HEK293 (cell line): ENCODE measurements around the gene LEUTX.

Source experiments
- ATF2 ChIP-seq: fragments of 450-650 bp; formaldehyde crosslinking; IDR thresholded peaks from 2 replicates; pipeline ENCODE4 v1.5.1; 2016; ENCODE audit warnings: missing biosample characterization, missing genetic modification characterization, low read depth
- CTCF ChIP-seq: fragments of 450-650 bp; formaldehyde crosslinking; IDR thresholded peaks from 2 replicates; pipeline ENCODE4 v1.5.1; 2016; ENCODE audit warnings: missing biosample characterization, missing genetic modification characterization
- GLI4 ChIP-seq: fragments of 450-650 bp; formaldehyde crosslinking; IDR thresholded peaks from 2 replicates; pipeline ENCODE4 v1.5.1; 2016; ENCODE audit warnings: missing biosample characterization, missing genetic modification characterization
- OSR2 ChIP-seq: fragments of 450-650 bp; formaldehyde crosslinking; IDR thresholded peaks from 2 replicates; pipeline ENCODE4 v1.5.1; 2016; ENCODE audit warnings: missing biosample characterization, missing genetic modification characterization
- PATZ1 ChIP-seq: fragments of 450-650 bp; formaldehyde crosslinking; IDR thresholded peaks from 2 replicates; pipeline ENCODE4 v1.5.1; 2016; ENCODE audit warnings: missing biosample characterization, missing genetic modification characterization
- ZNF221 ChIP-seq: fragments of 450-650 bp; formaldehyde crosslinking; IDR thresholded peaks from 2 replicates; pipeline ENCODE4 v1.5.1; 2017; ENCODE audit warnings: missing biosample characterization, missing genetic modification characterization, borderline replicate concordance
- ZNF24 ChIP-seq: fragments of 450-650 bp; formaldehyde crosslinking; IDR thresholded peaks from 2 replicates; pipeline ENCODE4 v1.5.1; 2016; ENCODE audit warnings: missing biosample characterization, missing genetic modification characterization
- ZNF274 ChIP-seq, 2 experiments: fragments of 200-500 bp in 1 of 2; fragments of 450-650 bp in 1 of 2; sonication (Bioruptor generic) in 1 of 2; formaldehyde crosslinking in 1 of 2; IDR thresholded peaks; 2 replicates each; pipeline versions ENCODE4 v1.5.1 to v1.6.1; 2014 to 2016; ENCODE audit warnings: borderline replicate concordance in 1 of 2, inconsistent platforms in 1 of 2, low read length in 1 of 2, missing biosample characterization in 1 of 2, missing genetic modification characterization in 1 of 2
- ZNF311 ChIP-seq: fragments of 450-650 bp; formaldehyde crosslinking; IDR thresholded peaks from 2 replicates; pipeline ENCODE4 v1.5.1; 2017; ENCODE audit warnings: missing biosample characterization, missing genetic modification characterization, borderline replicate concordance

GRCh38 chr19:39814595-39814994 is 35.9 kb downstream of the LEUTX start:
- TF ChIP-seq ZNF24 (tag by site-specific recombination) (no peak), PATZ1 (tag by site-specific recombination) (no peak), ZNF221 (tag by site-specific recombination) (no peak), ZNF311 (tag by site-specific recombination) (no peak), CTCF (no peak), GLI4 (tag by site-specific recombination) (no peak), OSR2 (no peak), ZNF274 (IDR thresholded peaks at IDR 0.05; ENCODE audit: low read length) (no peak), ZNF274 (tag by site-specific recombination; IDR thresholded peaks at IDR 0.05; ENCODE audit: borderline replicate concordance) (no peak), ATF2 (tag by site-specific recombination) (no peak)
